Activated CD4-positive, alpha-beta T cell treated with anti-CD3 and anti-CD28 coated beads, Interleukin-10, Interleukin-2, amounts not matched to agents 100 ng/mL and 50 ng/mL, durations not matched to agents 16 hours and 8 hours (primary cell): Measurements from ENCODE around the gene ERAS.
"Not testable (repeated sequence)": the region's sequence is repeated elsewhere in the genome, so short reads cannot be mapped to it uniquely, and the experiment has no call there.

ENCODE experiments used
- DNase-seq: peaks from one replicate; pipeline ENCODE4 v3.0.0-alpha.2; 2020

ERAS gene

DNA sequence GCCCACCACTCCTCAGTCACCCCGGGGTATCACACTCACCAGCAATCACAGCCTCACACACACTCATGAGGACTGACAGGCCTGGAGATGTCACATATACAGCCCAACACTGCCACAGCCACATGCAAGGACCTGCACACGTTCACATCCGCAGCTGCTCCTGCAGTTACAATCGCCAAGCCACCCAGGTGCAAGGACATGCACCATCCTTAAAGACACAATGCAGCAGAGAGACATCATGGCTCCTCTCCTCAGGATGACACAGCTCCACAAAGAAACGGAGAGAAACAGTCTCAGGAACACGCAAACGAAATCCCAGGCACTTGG, 8.0 kb downstream of the ERAS start:
- no peak for DNase-seq

DNA sequence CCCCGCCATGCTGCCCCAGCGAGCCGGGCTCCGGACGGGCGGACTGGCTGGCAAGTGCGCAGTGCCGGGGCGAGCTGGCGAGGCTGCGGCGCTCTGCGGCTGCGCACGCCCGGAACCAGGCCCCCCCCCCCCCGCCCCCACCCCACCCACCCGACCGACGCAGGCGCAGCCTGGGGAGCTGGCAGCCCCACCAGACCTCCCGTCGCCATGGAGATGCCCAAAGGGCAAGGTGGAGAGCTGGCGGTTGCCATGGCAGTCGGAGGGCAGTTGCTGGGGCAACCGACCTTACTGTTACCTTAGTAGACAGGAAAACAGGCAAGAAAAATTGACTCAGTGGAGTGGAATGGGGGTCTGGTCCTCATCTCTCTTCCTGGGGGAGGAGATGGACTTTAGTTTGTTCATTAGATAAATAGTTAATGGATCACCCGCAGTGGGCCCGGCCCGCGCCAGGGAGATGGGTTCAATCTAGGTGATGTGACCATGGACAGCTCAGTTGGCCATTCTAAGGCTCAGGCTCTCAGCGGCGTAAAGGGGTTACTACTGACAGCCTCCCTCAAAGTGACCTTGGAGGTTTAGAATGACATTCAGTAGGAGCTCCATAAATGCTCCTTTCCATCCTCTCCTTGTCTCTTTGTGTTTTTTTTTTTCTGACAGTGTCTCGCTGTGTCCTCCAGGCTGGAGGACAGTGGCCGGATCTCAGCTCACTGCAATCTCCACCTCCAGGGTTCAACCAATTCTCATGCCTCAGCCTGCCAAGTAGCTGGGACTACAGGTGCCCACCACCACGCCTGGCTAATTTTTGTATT, 9.4 kb downstream of the ERAS start, which contains the start of gene PCSK1N:
Gene PCSK1N (minus strand): TSS at position 87 of the 806 bp plus-strand sequence. CDS start 78 bp downstream, at position 9.
- DNase-seq = peak; percentile 15

DNA sequence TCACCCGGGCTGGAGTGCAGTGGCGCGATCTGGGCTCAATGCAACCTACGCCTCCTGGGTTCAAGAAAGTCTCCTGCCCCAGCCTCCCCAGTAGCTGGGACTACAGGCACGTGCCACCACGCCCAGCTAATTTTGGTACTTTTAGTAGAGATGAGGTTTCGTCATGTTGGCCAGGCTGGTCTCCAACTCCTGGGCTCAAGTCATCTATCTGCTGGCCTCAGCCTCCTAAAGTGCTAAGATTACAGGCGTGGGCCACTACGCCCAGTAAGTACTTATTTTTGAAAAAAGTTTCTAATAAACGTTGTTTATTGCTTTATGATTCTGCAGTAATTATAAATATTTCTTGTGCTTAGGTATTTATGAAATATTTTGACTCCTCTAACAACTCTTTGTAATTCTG, 13.4 kb downstream of the ERAS start:
- no peak for DNase-seq

DNA sequence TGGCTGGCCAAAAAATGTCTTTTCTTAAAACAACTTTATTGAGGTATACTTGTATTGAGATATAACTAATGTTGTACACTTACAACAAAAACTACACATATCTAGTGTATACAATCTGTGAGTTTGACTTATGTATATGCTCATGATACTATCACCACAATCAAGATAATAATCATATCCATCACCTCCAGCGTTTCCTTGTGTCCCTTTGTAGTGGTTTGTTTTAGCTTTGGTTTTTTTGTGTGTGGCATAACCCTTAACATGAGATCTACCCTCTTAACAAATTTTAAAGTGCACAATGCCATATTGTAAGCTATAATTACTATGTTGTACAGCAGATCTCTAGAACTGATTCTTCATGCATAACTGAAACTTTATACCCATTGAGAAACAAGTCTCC, 22.5 kb downstream of the ERAS start:
- DNase-seq = no peak

DNA sequence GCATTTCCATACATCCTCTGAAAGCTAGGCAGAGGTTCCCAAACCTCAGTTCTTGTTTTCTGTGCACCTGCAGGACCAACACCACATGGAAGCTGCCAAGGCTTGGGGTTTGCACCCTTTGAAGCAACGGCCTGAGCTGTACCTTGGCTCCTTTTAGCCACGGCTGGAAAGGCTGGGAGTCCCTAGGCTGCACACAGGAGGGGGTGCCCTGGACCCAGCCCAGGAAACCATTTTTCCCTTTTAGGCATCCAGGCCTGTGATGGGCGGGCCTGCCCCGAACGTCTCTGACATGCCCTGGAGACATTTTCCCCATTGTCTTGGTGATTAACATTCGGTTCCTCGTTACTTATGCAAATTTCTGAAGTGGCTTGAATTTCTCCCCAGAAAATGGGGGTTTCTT, 26.5 kb downstream of the ERAS start:
- no peak for DNase-seq

DNA sequence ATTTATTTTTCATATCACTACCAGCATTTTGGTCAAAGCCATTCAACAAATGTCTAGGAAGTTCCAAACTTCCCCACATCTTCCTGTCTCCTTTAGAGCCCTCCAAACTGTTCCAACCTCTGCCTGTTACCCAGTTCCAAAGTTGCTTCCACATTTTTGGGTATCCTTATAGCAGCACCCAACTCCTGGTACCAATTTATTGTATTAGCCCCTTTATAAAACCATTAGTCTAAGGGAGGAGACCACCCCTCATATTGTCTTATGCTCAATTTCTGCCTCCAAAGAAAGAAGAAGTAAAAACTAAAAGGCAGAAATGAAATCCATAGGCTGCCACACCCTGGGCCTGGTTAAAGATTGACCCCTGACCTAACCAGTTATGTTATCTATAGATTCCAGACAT, 27.2 kb downstream of the ERAS start:
- not testable (repeated sequence) for DNase-seq

DNA sequence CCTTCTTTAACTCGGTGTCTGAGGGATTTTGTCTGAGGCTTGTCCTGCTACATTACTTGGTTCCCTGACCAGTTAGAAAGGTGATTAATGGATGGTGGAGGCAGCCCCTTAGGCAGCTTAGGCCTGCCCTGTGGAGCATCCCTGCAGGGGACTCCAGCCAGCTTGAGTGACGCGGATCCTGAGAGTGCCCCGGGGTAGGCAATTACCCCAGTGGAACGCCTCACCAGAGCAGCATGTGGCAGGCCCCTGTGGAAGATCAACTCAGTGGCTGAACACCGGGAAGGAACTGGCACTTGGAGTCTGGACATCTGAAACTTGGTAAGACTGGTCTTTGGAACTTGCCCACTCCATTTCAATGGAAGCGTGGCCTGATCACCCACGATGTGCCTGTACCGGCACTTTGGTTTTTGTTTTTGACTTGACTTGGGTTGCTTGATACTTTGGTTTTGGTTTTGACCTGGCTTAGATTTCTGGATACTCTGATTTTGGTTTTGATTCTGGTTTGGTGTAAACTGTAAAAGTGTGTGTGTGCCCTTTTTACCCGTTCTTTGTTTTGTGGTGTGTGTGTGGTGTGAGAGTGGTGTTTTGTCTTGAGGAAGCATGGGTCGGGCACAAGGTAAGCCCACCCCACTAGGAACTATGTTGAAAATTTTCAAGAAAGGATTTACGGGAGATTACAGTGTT, 27.9 kb downstream of the ERAS start:
- DNase-seq = not testable (repeated sequence)

DNA sequence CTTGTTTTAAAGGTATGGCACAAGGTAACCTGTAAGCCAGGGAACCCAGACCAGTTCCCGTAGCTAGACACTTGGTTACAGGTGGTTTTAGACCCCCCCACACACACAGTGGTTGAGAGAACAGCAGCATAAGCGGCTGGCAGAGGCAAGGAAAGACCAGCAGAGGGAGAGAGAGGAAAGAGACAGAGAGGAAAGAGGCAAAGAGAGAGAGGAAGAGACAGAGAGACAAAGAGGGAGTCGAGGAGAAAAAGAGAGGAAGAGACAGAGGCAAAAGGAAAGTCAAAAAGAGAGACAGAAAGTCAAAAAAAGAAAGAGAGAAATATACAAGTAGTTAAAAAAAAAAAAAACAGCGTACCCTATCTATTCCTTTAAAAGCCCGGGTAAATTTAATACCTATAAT, 28.6 kb downstream of the ERAS start:
- no peak for DNase-seq

DNA sequence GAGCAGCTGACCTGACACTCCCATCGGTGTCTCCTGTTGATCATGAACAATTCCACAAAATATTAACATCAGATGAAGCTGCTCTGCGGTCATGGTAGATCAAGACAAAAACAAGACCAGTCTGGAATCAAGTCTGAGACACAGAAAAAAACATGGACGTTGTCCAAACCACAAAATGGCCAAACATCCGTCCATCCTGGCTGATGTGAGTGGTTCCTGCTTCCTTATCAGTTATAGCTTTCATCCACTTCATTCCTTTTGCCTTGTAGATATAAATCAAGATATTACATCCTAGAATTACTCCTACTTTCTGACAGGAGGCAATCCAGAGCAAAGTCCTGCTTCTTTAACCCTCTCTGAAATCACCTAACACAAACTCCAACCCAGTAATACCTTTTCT, 37.9 kb downstream of the ERAS start:
- no peak for DNase-seq

DNA sequence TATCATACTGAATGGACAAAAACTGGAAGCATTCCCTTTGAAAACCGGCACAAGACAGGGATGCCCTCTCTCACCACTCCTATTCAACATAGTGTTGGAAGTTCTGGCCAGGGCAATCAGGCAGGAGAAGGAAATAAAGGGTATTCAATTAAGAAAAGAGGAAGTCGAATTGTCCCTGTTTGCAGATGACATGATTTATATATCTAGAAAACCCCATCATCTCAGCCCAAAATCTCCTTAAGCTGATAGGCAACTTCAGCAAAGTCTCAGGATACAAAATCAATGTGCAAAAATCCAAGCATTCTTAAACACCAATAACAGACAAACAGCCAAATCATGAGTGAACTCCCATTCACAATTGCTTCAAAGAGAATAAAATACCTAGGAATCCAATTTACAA, 45.7 kb downstream of the ERAS start:
- not testable (repeated sequence) for DNase-seq

DNA sequence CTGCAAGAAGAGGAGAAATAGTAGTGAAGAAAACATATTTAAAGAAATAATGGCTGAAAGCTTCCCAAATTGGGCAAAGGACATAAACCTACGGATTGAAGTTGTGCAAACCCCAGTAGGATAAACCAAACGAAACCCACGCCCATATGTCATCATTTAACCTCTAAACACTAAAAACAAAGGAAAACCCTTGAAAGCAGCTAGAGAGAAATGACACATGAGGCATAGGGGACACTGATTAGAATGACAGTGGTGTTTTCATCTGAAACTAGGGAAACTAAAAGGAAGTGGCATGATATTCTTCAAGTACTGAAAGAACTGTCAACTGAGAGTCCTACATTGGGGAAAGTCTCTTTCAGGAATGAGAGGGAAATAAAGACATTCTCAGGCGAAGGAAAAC, 50.6 kb downstream of the ERAS start:
- not testable (repeated sequence) for DNase-seq
